Measurements from ENCODE around the gene MPO. TPM values are rescaled to one million over a fixed set of nuclear protein-coding genes. Genes with fewer than 3 reads are reported as not detected.

MPO gene, protein sequence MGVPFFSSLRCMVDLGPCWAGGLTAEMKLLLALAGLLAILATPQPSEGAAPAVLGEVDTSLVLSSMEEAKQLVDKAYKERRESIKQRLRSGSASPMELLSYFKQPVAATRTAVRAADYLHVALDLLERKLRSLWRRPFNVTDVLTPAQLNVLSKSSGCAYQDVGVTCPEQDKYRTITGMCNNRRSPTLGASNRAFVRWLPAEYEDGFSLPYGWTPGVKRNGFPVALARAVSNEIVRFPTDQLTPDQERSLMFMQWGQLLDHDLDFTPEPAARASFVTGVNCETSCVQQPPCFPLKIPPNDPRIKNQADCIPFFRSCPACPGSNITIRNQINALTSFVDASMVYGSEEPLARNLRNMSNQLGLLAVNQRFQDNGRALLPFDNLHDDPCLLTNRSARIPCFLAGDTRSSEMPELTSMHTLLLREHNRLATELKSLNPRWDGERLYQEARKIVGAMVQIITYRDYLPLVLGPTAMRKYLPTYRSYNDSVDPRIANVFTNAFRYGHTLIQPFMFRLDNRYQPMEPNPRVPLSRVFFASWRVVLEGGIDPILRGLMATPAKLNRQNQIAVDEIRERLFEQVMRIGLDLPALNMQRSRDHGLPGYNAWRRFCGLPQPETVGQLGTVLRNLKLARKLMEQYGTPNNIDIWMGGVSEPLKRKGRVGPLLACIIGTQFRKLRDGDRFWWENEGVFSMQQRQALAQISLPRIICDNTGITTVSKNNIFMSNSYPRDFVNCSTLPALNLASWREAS
- polyA plus RNA-seq (2011; rRNA removed) (not detected in 2 replicates), polyA minus RNA-seq (2011; rRNA and poly(A)+ RNA removed) (not detected in 2 replicates)

- no peak for DNase-seq (ENCODE audit: low read depth)
- POLR2A ChIA-PET, result no interaction called here
- Histone ChIP-seq H3K36me3 (ENCODE audit: control insufficient read depth, insufficient read depth, low read length) (no peaks in the 10 kb centered on the region), H3K4me3 (ENCODE audit: low read depth, low read length) (no peak within 1 kb of the TSS), H3K27me3 (ENCODE audit: control insufficient read depth, insufficient read depth, low read length) (peaks cover 6% of the 10 kb centered on the region)
- TF ChIP-seq CTCF (IDR thresholded peaks at IDR 0.05; ENCODE audit: insufficient read depth, low read depth, low read length), result no peak
- CTCF ChIA-PET, result no interaction called here
These were observed at the start of gene MPO for GRCh38 chr17:58280480-58281217. MPO (minus strand) TSS chr17:58280935; CDS start chr17:58280758, 177 bp downstream.

GRCh38 chr17:58329810-58330537 is 49.2 kb upstream of the MPO start:
- ChIA-PET POLR2A (no interaction called here), CTCF (no interaction called here)
- TF ChIP-seq CTCF (IDR thresholded peaks at IDR 0.05; ENCODE audit: insufficient read depth, low read depth, low read length), result no peak
- DNase-seq (ENCODE audit: low read depth), result no peak
- Histone ChIP-seq H3K27me3 (ENCODE audit: control insufficient read depth, insufficient read depth, low read length) (no peaks in the 10 kb centered on the region), H3K4me3 (ENCODE audit: low read depth, low read length) (no peak overlapping the region), H3K36me3 (ENCODE audit: control insufficient read depth, insufficient read depth, low read length) (no peaks in the 10 kb centered on the region)

DNA sequence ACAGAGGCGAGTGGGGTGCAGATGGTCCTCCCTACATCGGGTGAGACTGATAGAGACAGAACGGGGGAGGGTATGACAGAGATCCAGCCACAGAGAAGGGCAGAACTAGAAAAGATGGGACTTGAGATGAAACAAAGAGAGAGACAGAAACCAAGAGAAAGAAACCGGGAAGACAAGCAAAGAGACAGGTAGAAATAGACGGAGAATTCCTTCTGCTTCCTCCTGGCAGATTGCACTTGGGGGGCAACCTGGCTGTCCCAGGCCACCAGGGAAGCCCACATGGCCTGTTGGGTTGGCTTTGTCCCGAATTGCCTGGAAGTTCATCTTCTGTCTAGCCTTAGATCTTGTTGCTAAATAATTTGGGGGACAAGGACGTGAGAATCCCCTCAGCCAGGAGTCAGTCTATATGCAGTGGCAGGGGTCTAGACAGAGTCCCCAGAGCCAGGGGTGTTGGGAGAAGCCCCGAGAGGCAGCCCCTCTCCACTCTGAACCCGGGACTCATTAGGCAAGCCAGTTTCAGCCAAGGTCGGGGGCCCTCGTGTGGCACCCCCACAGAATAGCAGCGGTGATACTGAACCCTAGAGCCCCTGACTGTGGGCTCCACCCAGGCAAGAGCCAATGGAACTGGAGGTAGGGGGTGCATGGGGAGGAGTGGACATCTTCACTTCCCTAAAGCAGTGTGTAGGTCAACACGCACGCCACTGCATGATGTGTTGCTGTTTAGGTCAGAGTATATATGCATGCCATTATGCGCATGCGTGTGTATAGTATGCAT is 48.5 kb upstream of the MPO start:
- H3K36me3 ChIP-seq (ENCODE audit: control insufficient read depth, insufficient read depth, low read length), result no peaks in the 10 kb centered on the region
- no peak overlapping the region for H3K4me3 ChIP-seq (ENCODE audit: low read depth, low read length)
- no peak for DNase-seq (ENCODE audit: low read depth)
- H3K27me3 ChIP-seq (ENCODE audit: control insufficient read depth, insufficient read depth, low read length), result no peaks in the 10 kb centered on the region
- ChIA-PET CTCF (no interaction called here), POLR2A (no interaction called here)
- TF ChIP-seq CTCF (IDR thresholded peaks at IDR 0.05; ENCODE audit: insufficient read depth, low read depth, low read length), result peak; percentile 36; the same call in 1 of the 2 replicates

- DNase-seq (ENCODE audit: low read depth), result no peak
- TF ChIP-seq CTCF (IDR thresholded peaks at IDR 0.05; ENCODE audit: insufficient read depth, low read depth, low read length), result no peak
- POLR2A ChIA-PET, result no interaction called here
- Histone ChIP-seq H3K36me3 (ENCODE audit: control insufficient read depth, insufficient read depth, low read length) (no peaks in the 10 kb centered on the region), H3K27me3 (ENCODE audit: control insufficient read depth, insufficient read depth, low read length) (no peaks in the 10 kb centered on the region), H3K4me3 (ENCODE audit: low read depth, low read length) (no peak within 1 kb of the TSS)
- CTCF ChIA-PET, result interaction anchor here (0.5 to 4.0 kb wide), 4 partner anchors 9 to 165 kb away, joined by 3 to 21 read pairs (median 5); no protein-coding TSS in a partner anchor
These were observed 47.7 kb upstream of the MPO start, which contains the start of gene TSPOAP1 for GRCh38 chr17:58328195-58329034. TSPOAP1 (minus strand) TSS chr17:58328795; CDS start chr17:58327920, 875 bp downstream.
